NB4 (cell line): ENCODE data around the gene EEF1AKMT2.

Experiments used
- DNase-seq: peaks from one replicate; pipeline ENCODE4 v3.0.0; 2010; ENCODE audit warnings: low read depth
- H3K4me3 ChIP-seq: one replicate; pipeline ENCODE4 v1.5.1; 2011; ENCODE audit warnings: mild to moderate bottlenecking, low read depth, low read length, moderate library complexity
- MYC ChIP-seq: IDR thresholded peaks from 2 replicates; pipeline ENCODE4 v1.6.1; 2011; ENCODE audit warnings: low read depth, low read length
- POLR2A ChIP-seq: IDR thresholded peaks from 2 replicates; pipeline ENCODE4 v1.6.1; 2011; ENCODE audit warnings: mild to moderate bottlenecking; ENCODE audit not compliant: insufficient read length; ENCODE audit errors: extremely low read depth
- TF ChIP-seq, protein P1 (sequence below): IDR thresholded peaks from 2 replicates; pipeline ENCODE4 v1.6.1; 2011; ENCODE audit warnings: low read depth, low read length
- TF ChIP-seq, protein P2 (sequence below): IDR thresholded peaks from one replicate; pipeline ENCODE4 v1.5.1; 2012; ENCODE audit warnings: low read depth, low read length

Gene EEF1AKMT2

DNA sequence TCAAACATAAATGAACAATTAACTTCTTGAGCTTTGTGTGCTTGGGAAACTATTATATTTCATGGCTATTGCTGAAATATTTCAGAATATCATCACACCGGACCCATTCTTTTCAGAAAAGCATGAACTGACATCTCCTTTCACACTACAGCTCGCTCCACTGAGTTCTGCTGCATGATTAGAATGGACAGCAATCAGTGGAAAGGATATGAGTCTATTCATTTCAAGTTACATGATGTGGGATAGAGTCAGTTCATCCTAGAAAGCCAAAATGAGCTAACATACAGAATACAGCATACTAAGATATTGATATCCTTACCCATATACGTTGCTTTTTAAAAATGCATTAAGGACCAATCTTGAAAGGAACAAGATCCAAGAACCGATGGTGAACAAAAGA is 46.4 kb downstream of the EEF1AKMT2 start:
- TF ChIP-seq, protein P1, sequence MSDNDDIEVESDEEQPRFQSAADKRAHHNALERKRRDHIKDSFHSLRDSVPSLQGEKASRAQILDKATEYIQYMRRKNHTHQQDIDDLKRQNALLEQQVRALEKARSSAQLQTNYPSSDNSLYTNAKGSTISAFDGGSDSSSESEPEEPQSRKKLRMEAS = no peak
- TF ChIP-seq POLR2A = no peak
- no peak for TF ChIP-seq MYC
- TF ChIP-seq, protein P2, sequence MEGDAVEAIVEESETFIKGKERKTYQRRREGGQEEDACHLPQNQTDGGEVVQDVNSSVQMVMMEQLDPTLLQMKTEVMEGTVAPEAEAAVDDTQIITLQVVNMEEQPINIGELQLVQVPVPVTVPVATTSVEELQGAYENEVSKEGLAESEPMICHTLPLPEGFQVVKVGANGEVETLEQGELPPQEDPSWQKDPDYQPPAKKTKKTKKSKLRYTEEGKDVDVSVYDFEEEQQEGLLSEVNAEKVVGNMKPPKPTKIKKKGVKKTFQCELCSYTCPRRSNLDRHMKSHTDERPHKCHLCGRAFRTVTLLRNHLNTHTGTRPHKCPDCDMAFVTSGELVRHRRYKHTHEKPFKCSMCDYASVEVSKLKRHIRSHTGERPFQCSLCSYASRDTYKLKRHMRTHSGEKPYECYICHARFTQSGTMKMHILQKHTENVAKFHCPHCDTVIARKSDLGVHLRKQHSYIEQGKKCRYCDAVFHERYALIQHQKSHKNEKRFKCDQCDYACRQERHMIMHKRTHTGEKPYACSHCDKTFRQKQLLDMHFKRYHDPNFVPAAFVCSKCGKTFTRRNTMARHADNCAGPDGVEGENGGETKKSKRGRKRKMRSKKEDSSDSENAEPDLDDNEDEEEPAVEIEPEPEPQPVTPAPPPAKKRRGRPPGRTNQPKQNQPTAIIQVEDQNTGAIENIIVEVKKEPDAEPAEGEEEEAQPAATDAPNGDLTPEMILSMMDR = no peak
- peak overlapping the region; percentile 62 for H3K4me3 ChIP-seq
- DNase-seq = no peak

DNA sequence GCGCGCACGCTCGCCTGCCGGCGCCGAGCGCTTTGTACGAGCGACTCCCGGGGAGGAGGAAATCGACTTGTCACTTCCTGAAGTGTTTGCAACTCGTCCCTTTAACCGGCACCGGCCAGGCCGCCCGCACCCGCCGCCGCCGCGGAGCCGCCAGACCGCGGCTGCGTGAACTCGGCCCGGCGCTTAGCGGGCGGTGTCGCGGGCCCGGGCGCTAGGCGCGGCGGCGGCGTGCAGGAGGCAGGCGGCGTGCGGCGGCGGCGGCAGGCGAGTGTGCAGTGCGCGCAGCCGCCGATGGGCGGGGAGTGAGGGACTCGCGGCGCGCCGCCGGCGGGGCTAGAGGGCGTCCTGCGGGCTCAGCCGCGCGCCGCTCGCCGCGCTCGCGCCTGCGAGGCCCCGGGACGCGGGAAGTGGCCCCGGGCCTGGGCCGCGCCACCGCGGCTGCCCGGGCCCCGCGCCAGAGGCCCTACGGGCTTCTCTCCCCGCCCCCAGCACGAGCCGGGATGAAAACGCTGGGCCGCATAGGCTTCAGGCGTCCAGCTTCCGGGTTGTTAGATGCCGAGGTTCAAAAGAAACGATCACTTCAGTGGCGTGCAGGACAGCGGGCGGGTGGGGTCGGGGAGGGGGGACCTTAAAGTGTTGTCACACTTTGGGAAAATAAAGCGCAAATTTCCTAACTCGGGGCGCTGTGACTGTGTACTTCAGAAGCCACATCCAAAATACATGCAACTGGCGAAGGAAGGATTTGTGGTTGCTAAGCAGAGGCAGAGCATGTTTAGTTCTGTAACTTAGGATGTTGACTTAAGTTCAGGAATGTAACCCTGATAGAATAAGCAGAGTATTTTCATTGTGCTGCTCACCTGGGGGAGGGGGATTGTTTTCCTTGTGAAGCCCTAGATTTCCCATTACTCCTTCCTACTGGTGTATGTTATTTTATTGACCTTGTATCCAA is 47.3 kb downstream of the EEF1AKMT2 start, which contains the start of gene FAM53B:
TSS of gene FAM53B (minus strand) at position 277 of the 949 bp plus-strand sequence. CDS start 37,665 bp downstream, outside the sequence.
- TF ChIP-seq, protein P2 = no peak
- TF ChIP-seq POLR2A = peak; percentile 43
- peak within 1 kb of the TSS; percentile 73 for H3K4me3 ChIP-seq
- peak; percentile 91 for DNase-seq

DNA sequence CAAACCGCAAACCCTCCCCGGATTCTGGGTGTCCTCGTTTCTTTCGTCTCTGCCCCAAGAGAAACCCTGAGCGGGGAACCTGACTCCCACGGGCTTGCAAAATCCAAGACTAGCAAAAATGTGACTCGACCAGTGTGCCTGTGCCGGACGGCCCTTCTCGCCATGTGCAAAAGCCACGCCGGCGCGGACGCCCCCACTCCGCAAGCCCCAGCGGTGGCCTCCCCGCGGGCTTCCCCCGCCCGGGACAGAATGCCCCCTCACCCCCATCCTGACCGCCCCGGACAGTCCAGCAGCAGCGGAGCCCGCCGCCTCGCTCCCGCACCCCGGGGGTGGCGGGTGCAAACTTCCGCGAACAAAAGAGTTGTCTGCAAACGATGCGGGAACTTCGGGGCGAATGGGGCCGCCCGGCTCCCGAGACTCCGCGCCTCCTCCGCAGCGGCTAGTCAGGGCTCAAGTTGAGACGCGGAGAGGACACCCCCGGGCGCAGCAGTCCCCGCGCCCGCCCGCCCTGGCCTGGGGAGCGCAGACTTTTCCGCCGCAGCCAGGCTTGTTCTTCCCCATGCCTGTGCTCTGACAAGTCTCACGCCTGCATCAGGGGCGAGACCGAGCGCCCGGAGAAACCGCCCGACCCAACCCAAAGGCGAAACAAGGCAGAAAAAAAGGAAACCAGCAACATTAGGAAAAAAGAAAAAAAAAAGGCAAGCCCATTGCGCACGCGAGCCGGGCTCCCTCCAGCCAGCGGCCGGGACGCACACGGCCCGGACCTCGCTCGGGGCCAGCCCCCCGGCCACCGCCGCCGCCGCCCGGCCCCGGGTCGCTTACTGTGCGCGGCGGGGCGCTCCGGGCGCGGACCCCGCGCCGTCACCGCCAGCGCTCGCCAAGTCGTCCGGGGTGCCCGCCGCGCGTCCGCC is 48.2 kb downstream of the EEF1AKMT2 start:
- peak; percentile 88 for DNase-seq
- TF ChIP-seq MYC (peak; percentile 82), POLR2A (no peak)
- TF ChIP-seq, protein P1 = peak; percentile 80
- TF ChIP-seq, protein P2 = no peak
- peak overlapping the region; percentile 73 for H3K4me3 ChIP-seq

DNA sequence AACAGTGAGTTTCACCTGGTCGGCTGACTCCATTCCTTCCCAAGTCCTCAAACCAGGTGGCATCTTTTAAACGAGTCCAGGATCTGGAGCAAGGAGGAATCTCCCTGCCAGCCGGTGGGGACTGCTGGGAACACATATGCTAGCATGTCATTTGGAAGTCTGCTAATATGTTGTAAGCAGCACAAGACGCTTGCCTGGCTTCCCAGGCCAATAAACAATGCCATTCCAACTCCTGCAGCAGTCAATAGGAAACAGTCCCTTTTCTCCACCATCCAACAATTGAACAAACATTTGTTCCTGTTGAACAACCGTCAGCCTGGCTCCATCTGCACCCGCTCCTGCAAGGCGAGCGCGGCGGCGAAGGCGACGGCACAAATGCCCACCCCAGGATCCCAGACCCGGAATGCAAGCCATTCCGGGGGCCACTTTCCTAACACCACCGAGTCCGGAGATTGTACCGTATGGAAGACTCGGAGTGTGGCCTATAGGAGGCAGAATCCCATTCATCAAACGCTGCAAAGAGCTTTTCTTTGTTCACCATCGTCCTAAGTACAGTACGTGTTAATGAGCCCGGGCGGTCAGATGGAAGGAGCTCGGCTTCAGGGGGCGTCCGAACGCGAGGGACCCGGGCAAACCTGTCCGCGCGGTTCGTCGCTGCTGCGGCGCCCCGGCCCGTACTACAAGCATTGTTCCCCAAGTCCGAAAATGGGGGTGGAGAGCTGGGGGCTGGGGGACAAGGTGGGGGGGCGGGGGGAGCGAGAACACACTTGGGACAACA is 49.1 kb downstream of the EEF1AKMT2 start:
- TF ChIP-seq POLR2A (no peak), MYC (no peak)
- TF ChIP-seq, protein P2 = peak; percentile 17
- peak overlapping the region; percentile 73 for H3K4me3 ChIP-seq
- peak; percentile 83 for DNase-seq

DNA sequence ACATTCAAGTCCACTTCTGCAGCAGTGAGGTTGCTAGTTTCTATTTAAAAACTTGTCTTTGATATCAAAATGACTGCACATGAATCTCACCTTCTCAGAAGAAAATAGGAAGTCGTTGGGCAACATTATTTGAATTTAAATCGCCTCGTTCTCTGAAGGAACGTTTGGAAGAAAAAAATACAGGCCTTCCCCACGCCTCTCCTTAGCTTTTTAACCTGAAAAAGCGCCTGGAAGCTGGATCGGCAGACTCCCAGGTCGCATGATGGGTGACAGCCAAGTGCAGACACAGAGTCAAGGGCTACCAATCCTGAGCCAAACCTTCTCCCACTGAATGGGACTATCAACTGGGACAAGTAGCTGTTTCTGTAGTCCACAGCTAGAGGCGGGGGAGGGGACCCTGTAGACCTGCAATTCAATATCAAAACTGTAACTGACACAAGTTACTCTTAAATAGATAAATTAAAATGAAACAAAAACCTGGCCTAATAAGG is 49.7 kb downstream of the EEF1AKMT2 start:
- TF ChIP-seq, protein P1 = no peak
- TF ChIP-seq, protein P2 = no peak
- TF ChIP-seq POLR2A (no peak), MYC (no peak)
- H3K4me3 ChIP-seq = peak overlapping the region; percentile 73
- DNase-seq = peak; percentile 44
